Common myeloid progenitor, CD34-positive (primary cell): ENCODE measurements around the gene UBE2U. TPM values are rescaled to one million over a fixed set of nuclear protein-coding genes. Genes with fewer than 3 reads are reported as not detected.

Experiments
- CTCF ChIA-PET: fragments of 350-600 bp; sonication (Branson Sonifier 250); formaldehyde crosslinking; loops from one replicate; lab custom pipeline; 2021; ENCODE audit warnings: antibody characterized with exemption; lab: Charles Lee
- POLR2A ChIA-PET: fragments of 350-600 bp; sonication (Branson Sonifier 250); formaldehyde crosslinking; loops from one replicate; lab custom pipeline; 2021; ENCODE audit warnings: antibody characterized with exemption; lab: Charles Lee
- DNase-seq, 3 donors: peaks; one replicate each; pipeline versions ENCODE4 v3.0.0 to v3.0.0-alpha.2; 2013
- H3K27ac ChIP-seq, 2 experiments: 1 replicate in 1 of 2; 2 replicates in 1 of 2; pipeline ENCODE4 v1.7.0; 2013; ENCODE audit warnings: inconsistent platforms in 2 of 2, low read length in 2 of 2, mild to moderate bottlenecking in 2 of 2, low read depth in 1 of 2, moderate library complexity in 1 of 2; ENCODE audit not compliant: severe bottlenecking in 2 of 2, insufficient read depth in 1 of 2, poor library complexity in 1 of 2
- H3K27me3 ChIP-seq, 5 experiments: replicated peaks in 2 of 5; 1 replicate in 3 of 5; 2 replicates in 2 of 5; pipeline versions ENCODE4 v1.6.1 to v1.7.0; 2013; ENCODE audit warnings: low read length in 4 of 5, mild to moderate bottlenecking in 2 of 5, moderate library complexity in 2 of 5, inconsistent platforms in 1 of 5; ENCODE audit not compliant: insufficient read depth in 5 of 5, control insufficient read depth in 4 of 5
- H3K36me3 ChIP-seq, 4 experiments: 1 replicate in 2 of 4; 2 replicates in 2 of 4; pipeline versions ENCODE4 v1.6.1 to v1.7.0; 2013; ENCODE audit warnings: low read length in 3 of 4, control low read depth in 1 of 4, mild to moderate bottlenecking in 1 of 4; ENCODE audit not compliant: control insufficient read depth in 4 of 4, insufficient read depth in 4 of 4
- H3K4me1 ChIP-seq, 4 experiments: 1 replicate in 3 of 4; 2 replicates in 1 of 4; pipeline versions ENCODE4 v1.6.1 to v1.7.1; 2013; ENCODE audit warnings: low read length in 3 of 4, mild to moderate bottlenecking in 3 of 4, control low read depth in 1 of 4, inconsistent platforms in 1 of 4, moderate library complexity in 1 of 4; ENCODE audit not compliant: control insufficient read depth in 4 of 4, insufficient read depth in 4 of 4; ENCODE audit errors: control extremely low read depth in 1 of 4
- H3K4me3 ChIP-seq, 7 experiments: 1 replicate in 4 of 7; 2 replicates in 3 of 7; pipeline versions ENCODE4 v1.5.1 to v1.7.0; 2013; ENCODE audit warnings: mild to moderate bottlenecking in 7 of 7, low read length in 6 of 7, moderate library complexity in 6 of 7, inconsistent platforms in 2 of 7, low read depth in 2 of 7, control low read depth in 1 of 7; ENCODE audit not compliant: insufficient read depth in 4 of 7, control insufficient read depth in 1 of 7; ENCODE audit errors: extremely low read depth in 1 of 7
- H3K9me3 ChIP-seq, 5 experiments: 1 replicate in 4 of 5; 2 replicates in 1 of 5; pipeline versions ENCODE4 v1.6.1 to v1.7.1; 2013; ENCODE audit warnings: low read length in 4 of 5, mild to moderate bottlenecking in 2 of 5, inconsistent platforms in 1 of 5, low read depth in 1 of 5, moderate library complexity in 1 of 5; ENCODE audit not compliant: control insufficient read depth in 4 of 5, insufficient read depth in 2 of 5; ENCODE audit errors: control extremely low read depth in 1 of 5
- WGBS: methylation state at CpG from one replicate; pipeline ENCODE4 v1.1.5; 2013; ENCODE audit not compliant: insufficient coverage; 5-methylcytosine and 5-hydroxymethylcytosine counted together
- polyA plus RNA-seq: library from polyadenylated mRNA; unstranded; fragments of 120-200 nt; gene quantifications from one replicate; pipeline ENCODE4 v1.2.1, GENCODE V29; 2013

UBE2U gene, protein sequence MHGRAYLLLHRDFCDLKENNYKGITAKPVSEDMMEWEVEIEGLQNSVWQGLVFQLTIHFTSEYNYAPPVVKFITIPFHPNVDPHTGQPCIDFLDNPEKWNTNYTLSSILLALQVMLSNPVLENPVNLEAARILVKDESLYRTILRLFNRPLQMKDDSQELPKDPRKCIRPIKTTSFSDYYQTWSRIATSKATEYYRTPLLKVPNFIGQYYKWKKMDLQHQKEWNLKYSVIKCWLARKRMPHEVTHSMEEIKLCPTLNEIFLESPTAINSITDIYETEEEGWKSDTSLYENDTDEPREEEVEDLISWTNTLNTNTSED
- polyA plus RNA-seq, result not detected

- Histone ChIP-seq H3K27ac (no peak within 1 kb of the TSS), H3K4me1 (no peaks in the 10 kb centered on the region), H3K27me3 (no peaks in the 10 kb centered on the region), H3K36me3 (no peaks in the 10 kb centered on the region), H3K9me3 (no peaks in the 10 kb centered on the region), H3K4me3 (no peak within 1 kb of the TSS)
- WGBS, result 93% methylated on average over 21 of the region's 23 CpGs
- POLR2A ChIA-PET, result no interaction called here
- CTCF ChIA-PET, result no interaction called here
- DNase-seq, result no peak
Measured at GRCh38 chr1:64203420-64203819, at the start of gene UBE2U. TSS of gene UBE2U (plus strand) at chr1:64203623. CDS start at chr1:64204051, 428 bp downstream.

GRCh38 chr1:64155278-64155677 is 48.1 kb upstream of the UBE2U start:
- 100% methylated on average over 1 of the region's 1 CpG for WGBS
- CTCF ChIA-PET, result interaction anchor here (1.0 kb wide), 1 partner anchor 9 kb away, joined by 3 read pairs; no protein-coding TSS in a partner anchor
- H3K9me3 ChIP-seq, result no peaks in the 10 kb centered on the region
- no peak overlapping the region for H3K4me3 ChIP-seq
- no peaks in the 10 kb centered on the region for H3K27me3 ChIP-seq
- DNase-seq, result no peak
- peaks cover 0 to 8% (median 5%) of the 10 kb centered on the region in 4 experiments for H3K4me1 ChIP-seq
- no peaks in the 10 kb centered on the region for H3K36me3 ChIP-seq
- POLR2A ChIA-PET, result interaction anchor here (0.6 kb wide), 1 partner anchor 32 kb away, joined by 3 read pairs; no protein-coding TSS in a partner anchor
- peak overlapping the region in 1 of 2 experiments; percentile 18 for H3K27ac ChIP-seq

DNA sequence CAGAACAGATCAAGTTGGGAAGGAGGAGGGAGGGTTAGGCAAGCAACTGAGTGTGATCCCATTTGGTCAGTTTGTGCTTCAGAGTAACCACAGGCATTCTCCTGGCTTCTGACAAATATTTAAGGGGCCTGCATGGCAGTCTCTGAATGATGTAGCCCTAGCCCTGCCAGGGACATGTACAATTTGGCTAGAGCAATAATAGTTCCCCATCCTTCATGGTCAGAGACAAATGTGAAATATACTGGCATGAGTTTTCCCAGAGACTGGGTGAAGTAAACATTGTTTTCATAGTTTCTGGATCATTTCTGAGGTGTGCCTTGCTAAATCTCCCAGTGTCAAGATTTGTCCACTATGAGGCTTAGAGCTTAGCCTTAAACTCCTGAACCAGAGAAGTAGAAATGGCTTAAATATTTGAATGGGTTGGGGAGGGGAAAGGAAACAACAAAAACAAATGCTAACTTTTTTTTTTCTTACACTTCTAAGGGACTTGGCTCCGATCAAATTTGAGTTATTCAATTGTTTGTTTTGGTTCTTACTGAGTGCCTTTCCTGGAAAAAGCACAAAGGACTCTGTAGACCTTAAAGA is 42.0 kb upstream of the UBE2U start:
- ChIA-PET CTCF (no interaction called here), POLR2A (no interaction called here)
- Histone ChIP-seq H3K36me3 (no peaks in the 10 kb centered on the region), H3K4me1 (no peaks in the 10 kb centered on the region), H3K27ac (no peak overlapping the region), H3K4me3 (no peak overlapping the region), H3K27me3 (no peaks in the 10 kb centered on the region), H3K9me3 (no peaks in the 10 kb centered on the region)
- no peak for DNase-seq
- WGBS, result no CpG with 5 or more reads among the region's 1 CpG

DNA sequence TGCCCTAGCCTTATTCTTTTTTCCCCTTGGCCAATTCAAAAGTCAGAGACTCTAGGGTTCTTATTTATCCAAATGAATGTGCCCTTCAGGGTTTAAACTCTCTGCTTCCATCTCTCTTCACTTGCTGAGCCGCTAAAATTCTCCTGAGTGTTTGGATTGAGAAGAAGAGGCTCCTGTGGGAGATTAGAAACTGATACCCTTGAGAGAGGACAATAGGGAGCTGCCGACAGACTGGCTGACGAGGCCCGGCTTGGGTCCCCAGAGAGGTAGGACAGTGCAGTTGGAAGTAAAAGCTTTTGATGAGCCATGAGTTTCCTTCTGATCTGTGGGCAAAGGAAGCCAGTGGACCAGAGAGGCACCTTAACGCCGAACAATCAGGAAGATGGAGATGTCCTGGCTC is 41.3 kb upstream of the UBE2U start:
- Histone ChIP-seq H3K27me3 (no peaks in the 10 kb centered on the region), H3K9me3 (no peaks in the 10 kb centered on the region), H3K27ac (no peak overlapping the region), H3K4me3 (no peak overlapping the region), H3K4me1 (no peaks in the 10 kb centered on the region), H3K36me3 (no peaks in the 10 kb centered on the region)
- DNase-seq, result no peak
- ChIA-PET POLR2A (no interaction called here), CTCF (interaction anchor here (1.3 to 3.1 kb wide), 3 partner anchors 18 to 26 kb away, joined by 3 to 16 read pairs (median 8); no protein-coding TSS in a partner anchor)
- WGBS, result 97% methylated on average over 6 of the region's 6 CpGs

DNA sequence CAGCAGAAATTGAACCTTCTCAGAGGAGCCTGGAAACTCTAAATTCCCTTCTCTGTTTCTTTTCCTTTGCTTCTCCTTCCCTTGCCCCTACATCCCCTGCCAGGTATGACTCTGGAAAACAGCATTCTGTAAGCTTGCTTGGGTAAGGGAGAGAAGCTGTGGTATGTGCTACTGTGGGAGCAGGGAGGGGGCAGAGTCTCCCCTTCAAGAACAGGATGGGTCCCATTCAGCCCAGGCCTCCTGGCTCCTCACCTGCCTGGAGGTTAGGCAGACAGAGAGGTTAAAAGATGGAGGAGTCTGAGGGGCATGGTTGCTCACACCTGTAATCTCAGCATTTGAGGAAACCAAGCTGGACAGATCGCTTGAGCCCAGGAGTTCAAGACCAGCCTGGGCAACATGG is 40.6 kb upstream of the UBE2U start:
- H3K9me3 ChIP-seq, result no peaks in the 10 kb centered on the region
- ChIA-PET POLR2A (no interaction called here), CTCF (interaction anchor here (0.9 to 3.1 kb wide), 5 partner anchors 18 to 471 kb away, joined by 3 to 16 read pairs (median 8); no protein-coding TSS in a partner anchor)
- no peak overlapping the region for H3K27ac ChIP-seq
- H3K4me1 ChIP-seq, result no peaks in the 10 kb centered on the region
- H3K4me3 ChIP-seq, result no peak overlapping the region
- H3K36me3 ChIP-seq, result no peaks in the 10 kb centered on the region
- DNase-seq, result no peak
- no peaks in the 10 kb centered on the region for H3K27me3 ChIP-seq
- WGBS, result no CpG with 5 or more reads among the region's 1 CpG

GRCh38 chr1:64163431-64163830 is 40.0 kb upstream of the UBE2U start:
- Histone ChIP-seq H3K9me3 (no peaks in the 10 kb centered on the region), H3K4me3 (no peak overlapping the region), H3K36me3 (no peaks in the 10 kb centered on the region), H3K27me3 (no peaks in the 10 kb centered on the region), H3K4me1 (no peaks in the 10 kb centered on the region), H3K27ac (no peak overlapping the region)
- WGBS, result 98% methylated on average over 4 of the region's 4 CpGs
- no peak for DNase-seq
- ChIA-PET CTCF (interaction anchor here (0.6 to 3.1 kb wide), 9 partner anchors 8 to 618 kb away, joined by 3 to 16 read pairs (median 3); no protein-coding TSS in a partner anchor), POLR2A (no interaction called here)

- Histone ChIP-seq H3K4me1 (no peaks in the 10 kb centered on the region), H3K27ac (no peak overlapping the region), H3K9me3 (no peaks in the 10 kb centered on the region), H3K36me3 (no peaks in the 10 kb centered on the region), H3K27me3 (no peaks in the 10 kb centered on the region), H3K4me3 (no peak overlapping the region)
- DNase-seq, result peak in 1 of 3 donors; percentile 8
- POLR2A ChIA-PET, result no interaction called here
- CTCF ChIA-PET, result interaction anchor here (0.6 to 3.1 kb wide), 9 partner anchors 9 to 619 kb away, joined by 3 to 16 read pairs (median 4); no protein-coding TSS in a partner anchor
- WGBS, result 100% methylated on average over 1 of the region's 1 CpG
Measured at GRCh38 chr1:64163970-64164369, 39.5 kb upstream of the UBE2U start.
